ENCODE data around the gene CD4.

The CD4 gene

DNA sequence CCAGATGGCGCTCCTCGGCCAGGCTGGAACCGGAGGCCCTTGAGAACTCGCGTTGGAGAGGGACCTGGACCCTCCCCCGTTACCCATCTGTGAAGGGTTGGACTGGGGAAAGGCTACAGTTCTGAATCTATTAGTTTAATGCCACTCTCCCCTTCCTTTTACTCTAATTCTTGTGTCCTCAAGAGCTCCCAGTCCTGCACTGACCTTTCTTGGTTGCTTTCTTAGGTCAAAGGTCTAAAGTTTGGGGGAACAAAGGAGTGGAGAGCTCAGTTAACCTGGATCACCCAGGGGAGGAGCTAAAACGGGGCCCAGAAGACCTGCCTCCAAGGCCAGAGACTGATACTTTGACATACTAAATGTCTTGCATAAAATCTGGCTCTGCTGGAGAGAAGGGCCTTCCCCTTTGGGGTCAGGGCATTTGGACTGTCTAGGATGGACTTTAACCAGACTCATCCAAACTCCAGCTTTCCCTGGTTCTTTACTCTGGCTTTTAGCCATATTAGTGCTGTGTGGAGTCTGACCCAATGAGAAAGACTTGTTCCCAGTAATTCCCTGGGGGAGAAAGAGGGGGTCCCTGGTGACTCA, 35.5 kb upstream of the CD4 start:
- H3K36me3 ChIP-seq (ENCODE audit: control insufficient read depth, insufficient read depth, low read length): peaks cover 10% of the 10 kb centered on the region
- peak overlapping the region; percentile 100 for H3K9ac ChIP-seq (ENCODE audit: low read length)
- H3K27me3 ChIP-seq (ENCODE audit: control insufficient read depth, insufficient read depth, low read length): no peaks in the 10 kb centered on the region
- H3K4me1 ChIP-seq (ENCODE audit: control insufficient read depth, insufficient read depth, low read length): peaks cover 18% of the 10 kb centered on the region
- no peak overlapping the region for H3K4me3 ChIP-seq (ENCODE audit: low read length)
- no peaks in the 10 kb centered on the region for H3K9me3 ChIP-seq (ENCODE audit: control insufficient read depth, low read length)

DNA sequence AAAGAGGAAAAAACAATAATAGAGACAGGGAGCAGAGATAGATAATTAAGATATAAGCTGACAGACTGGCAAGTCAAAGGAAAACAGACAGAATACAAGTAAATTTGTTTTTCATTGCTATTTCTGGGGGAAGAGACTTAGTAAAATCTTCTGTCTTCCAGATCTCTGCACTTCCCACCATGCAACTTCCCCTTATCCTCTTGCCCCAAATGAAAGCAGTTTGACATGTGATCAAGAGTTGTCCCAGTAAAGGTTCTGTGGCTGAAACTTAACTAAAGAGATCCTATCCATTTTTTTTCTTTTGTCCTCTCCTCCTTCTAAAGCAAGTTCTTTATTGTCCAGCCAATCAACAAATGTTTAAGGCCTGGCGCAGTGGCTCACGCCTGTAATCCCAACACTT, 34.9 kb upstream of the CD4 start:
- H3K36me3 ChIP-seq (ENCODE audit: control insufficient read depth, insufficient read depth, low read length): peaks cover 10% of the 10 kb centered on the region
- H3K4me1 ChIP-seq (ENCODE audit: control insufficient read depth, insufficient read depth, low read length): peaks cover 18% of the 10 kb centered on the region
- H3K4me3 ChIP-seq (ENCODE audit: low read length): no peak overlapping the region
- H3K9me3 ChIP-seq (ENCODE audit: control insufficient read depth, low read length): no peaks in the 10 kb centered on the region
- H3K9ac ChIP-seq (ENCODE audit: low read length): no peak overlapping the region
- no peaks in the 10 kb centered on the region for H3K27me3 ChIP-seq (ENCODE audit: control insufficient read depth, insufficient read depth, low read length)

DNA sequence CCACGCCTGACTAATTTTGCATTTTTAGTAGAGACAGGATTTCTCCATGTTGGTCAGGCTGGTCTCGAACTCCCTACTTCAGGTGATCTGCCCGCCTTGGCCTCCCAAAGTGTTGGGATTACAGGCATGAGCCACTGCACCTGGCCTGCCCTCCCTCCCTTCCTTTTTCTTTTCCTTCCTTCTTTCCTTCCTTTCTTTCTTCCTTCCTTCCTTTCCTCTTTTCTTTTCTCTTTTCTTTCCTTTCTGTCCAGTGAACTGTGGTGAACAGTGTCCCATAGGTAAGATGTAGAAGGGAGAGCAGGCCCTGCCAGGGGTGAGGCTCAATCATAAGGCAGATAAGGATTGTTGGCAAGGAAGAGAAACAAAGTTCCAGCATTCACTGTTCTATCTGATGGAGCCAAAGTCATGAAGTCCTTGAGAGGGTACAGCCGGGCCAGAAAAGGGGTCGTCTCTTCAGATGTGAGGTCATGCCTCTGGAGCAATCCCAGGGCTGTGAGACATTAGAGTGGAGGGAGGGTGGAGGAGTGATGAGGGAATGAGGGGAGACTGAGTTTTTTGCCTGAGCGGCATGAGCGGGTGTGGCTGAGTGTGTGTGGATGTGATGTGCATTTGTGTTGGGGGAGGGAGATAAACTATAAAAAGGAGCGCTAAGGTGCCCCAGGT, 32.2 kb upstream of the CD4 start:
- Histone ChIP-seq H3K27me3 (ENCODE audit: control insufficient read depth, insufficient read depth, low read length) (no peaks in the 10 kb centered on the region), H3K4me1 (ENCODE audit: control insufficient read depth, insufficient read depth, low read length) (peaks cover 19% of the 10 kb centered on the region), H3K36me3 (ENCODE audit: control insufficient read depth, insufficient read depth, low read length) (no peaks in the 10 kb centered on the region), H3K9me3 (ENCODE audit: control insufficient read depth, low read length) (no peaks in the 10 kb centered on the region), H3K9ac (ENCODE audit: low read length) (no peak overlapping the region), H3K4me3 (ENCODE audit: low read length) (peak overlapping the region; percentile 16)

DNA sequence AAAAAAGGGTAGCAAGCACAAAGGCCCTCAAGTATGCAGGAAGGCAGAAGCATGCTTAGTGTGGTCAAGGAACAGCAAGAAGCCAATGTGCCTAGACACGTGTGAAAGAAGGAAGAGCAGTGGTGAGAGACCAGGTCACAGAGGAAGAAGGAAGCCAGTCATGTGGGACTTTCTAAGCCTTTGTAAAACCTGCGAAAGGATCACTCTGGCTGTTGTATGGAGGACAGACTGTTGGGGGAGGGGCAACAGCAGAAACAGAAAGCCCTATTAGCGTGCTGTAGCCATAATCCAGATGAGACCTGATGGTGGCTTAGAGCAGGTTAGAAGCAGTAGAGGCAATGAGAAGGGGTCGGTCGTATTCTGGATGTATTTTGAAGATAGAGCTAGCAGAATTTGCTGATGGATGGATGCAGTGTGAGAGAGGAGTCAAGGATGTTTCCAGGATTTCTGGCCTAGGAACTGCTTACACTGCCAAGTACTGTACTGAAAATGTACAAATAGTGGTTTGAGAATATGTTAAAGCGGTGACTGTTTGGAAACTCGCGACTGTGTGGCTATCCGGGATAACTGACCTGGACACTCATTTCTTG, 30.7 kb upstream of the CD4 start:
- H3K27me3 ChIP-seq (ENCODE audit: control insufficient read depth, insufficient read depth, low read length): no peaks in the 10 kb centered on the region
- no peak overlapping the region for H3K9ac ChIP-seq (ENCODE audit: low read length)
- H3K4me3 ChIP-seq (ENCODE audit: low read length): no peak overlapping the region
- no peaks in the 10 kb centered on the region for H3K9me3 ChIP-seq (ENCODE audit: control insufficient read depth, low read length)
- no peaks in the 10 kb centered on the region for H3K36me3 ChIP-seq (ENCODE audit: control insufficient read depth, insufficient read depth, low read length)
- peaks cover 19% of the 10 kb centered on the region for H3K4me1 ChIP-seq (ENCODE audit: control insufficient read depth, insufficient read depth, low read length)

DNA sequence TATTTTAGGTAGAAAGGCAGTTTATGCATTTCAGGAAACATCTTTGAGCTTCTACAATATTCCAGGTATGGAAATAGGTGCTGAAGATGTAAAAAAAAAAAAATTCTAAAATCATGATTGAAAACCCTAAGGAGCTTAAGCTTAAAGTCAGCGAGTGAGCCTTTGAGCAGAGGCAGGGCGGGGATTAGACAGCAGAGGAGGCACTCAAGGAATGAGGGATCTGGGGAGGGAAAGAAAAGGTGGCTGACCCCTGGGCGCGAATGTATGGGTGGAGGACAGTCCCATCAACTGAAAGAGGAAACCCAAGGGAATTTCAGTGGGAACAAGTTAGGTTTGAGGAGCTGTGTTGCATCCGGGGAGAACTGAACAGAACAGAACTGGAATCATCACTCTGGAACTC, 29.6 kb upstream of the CD4 start:
- Histone ChIP-seq H3K9ac (ENCODE audit: low read length) (no peak overlapping the region), H3K27me3 (ENCODE audit: control insufficient read depth, insufficient read depth, low read length) (no peaks in the 10 kb centered on the region), H3K4me1 (ENCODE audit: control insufficient read depth, insufficient read depth, low read length) (peaks cover 24% of the 10 kb centered on the region), H3K4me3 (ENCODE audit: low read length) (no peak overlapping the region), H3K36me3 (ENCODE audit: control insufficient read depth, insufficient read depth, low read length) (no peaks in the 10 kb centered on the region), H3K9me3 (ENCODE audit: control insufficient read depth, low read length) (no peaks in the 10 kb centered on the region)

DNA sequence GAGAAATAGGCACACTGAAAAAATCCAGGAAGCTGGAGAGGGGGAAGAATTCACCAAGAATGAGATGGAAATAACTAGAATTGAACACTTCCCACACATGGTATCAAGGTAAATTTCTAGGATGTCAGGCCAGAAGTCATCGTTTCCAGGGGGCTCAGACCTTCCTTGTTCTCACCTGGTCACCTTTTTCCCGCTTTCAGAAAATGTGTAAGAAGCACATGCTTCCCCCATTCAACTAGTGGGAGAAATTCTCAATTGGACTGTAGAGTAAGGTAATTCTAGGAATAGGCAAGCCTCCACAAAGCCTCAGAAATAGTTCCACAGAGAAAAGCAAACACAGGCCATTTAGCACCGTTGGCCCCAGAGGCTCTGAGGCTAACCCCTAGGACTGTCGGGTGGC, 25.9 kb upstream of the CD4 start:
- Histone ChIP-seq H3K4me3 (ENCODE audit: low read length) (no peak overlapping the region), H3K9me3 (ENCODE audit: control insufficient read depth, low read length) (no peaks in the 10 kb centered on the region), H3K4me1 (ENCODE audit: control insufficient read depth, insufficient read depth, low read length) (peaks cover 45% of the 10 kb centered on the region), H3K9ac (ENCODE audit: low read length) (peak overlapping the region; percentile 65), H3K36me3 (ENCODE audit: control insufficient read depth, insufficient read depth, low read length) (no peaks in the 10 kb centered on the region), H3K27me3 (ENCODE audit: control insufficient read depth, insufficient read depth, low read length) (no peaks in the 10 kb centered on the region)

DNA sequence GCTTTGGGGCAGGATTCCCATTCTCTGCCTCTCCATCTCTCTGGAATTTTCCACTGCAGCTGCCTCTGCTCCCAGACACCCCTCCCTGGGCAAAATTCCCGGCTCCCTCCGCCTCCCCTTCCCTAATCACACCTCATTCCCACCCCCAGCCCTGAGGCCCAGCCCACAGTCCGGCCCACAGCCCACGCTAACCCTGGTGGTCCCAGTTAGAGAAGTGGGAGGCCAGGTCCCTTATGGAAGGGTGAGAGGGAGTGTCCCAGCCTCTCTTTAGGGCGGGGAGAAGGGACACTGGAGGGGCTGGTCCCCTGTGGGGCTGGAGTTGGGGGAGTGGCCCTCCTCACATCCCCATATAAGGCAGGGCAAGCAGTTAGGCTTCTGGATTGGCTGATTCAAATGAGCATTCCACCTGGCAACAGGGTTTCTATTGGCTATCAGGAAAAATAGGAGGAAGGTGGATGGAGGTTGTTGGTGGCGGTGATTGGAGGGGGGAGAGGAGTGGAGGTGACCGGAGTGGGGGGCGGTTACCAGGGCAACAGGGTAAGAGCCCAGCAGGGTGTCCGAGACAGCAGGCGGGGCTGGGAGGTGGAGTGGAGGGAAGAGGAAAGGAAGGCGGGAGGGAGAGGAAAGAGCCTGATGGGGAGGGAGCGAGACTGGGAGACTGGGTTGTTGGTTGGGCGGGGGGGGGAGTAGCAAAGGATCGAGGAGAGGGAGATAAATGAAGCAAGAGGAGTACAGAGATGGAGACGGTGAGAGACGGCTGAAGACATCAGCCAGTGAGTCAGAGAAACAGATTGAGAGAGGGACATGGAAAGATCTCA, 25.1 kb upstream of the CD4 start:
- Histone ChIP-seq H3K27me3 (ENCODE audit: control insufficient read depth, insufficient read depth, low read length) (no peaks in the 10 kb centered on the region), H3K9ac (ENCODE audit: low read length) (peak overlapping the region; percentile 65), H3K36me3 (ENCODE audit: control insufficient read depth, insufficient read depth, low read length) (no peaks in the 10 kb centered on the region), H3K4me1 (ENCODE audit: control insufficient read depth, insufficient read depth, low read length) (peaks cover 54% of the 10 kb centered on the region), H3K9me3 (ENCODE audit: control insufficient read depth, low read length) (no peaks in the 10 kb centered on the region), H3K4me3 (ENCODE audit: low read length) (peak overlapping the region; percentile 25)

DNA sequence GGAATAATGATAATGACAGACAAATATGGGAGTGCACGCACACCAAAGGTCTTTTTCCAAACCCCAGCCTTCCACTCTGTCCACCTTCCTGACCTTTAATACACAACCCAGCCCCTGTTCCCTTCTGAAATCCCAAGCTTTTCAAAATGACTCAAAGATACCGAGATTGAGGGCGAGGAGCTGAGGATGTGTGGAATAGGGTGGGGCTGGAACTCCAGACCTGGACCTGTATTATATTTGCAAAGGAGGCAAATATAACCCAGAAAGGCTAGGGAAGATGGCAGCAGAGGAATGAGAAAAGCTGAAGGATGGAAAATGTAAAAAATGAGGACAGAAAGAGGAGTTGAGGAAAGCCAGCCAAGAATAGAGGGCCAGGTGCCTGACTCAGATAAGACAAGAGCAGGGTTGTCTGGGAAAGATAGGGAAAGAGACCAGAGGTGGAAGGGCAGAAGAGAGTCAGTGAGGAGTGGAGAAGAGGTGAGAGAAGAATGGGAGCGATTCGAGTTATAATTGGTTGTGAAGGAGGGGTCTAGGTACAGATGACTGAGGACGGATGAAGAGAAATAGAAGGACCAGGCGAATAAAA, 24.2 kb upstream of the CD4 start:
- Histone ChIP-seq H3K4me3 (ENCODE audit: low read length) (no peak overlapping the region), H3K9ac (ENCODE audit: low read length) (peak overlapping the region; percentile 47), H3K4me1 (ENCODE audit: control insufficient read depth, insufficient read depth, low read length) (peaks cover 58% of the 10 kb centered on the region), H3K36me3 (ENCODE audit: control insufficient read depth, insufficient read depth, low read length) (no peaks in the 10 kb centered on the region), H3K9me3 (ENCODE audit: control insufficient read depth, low read length) (no peaks in the 10 kb centered on the region), H3K27me3 (ENCODE audit: control insufficient read depth, insufficient read depth, low read length) (no peaks in the 10 kb centered on the region)

DNA sequence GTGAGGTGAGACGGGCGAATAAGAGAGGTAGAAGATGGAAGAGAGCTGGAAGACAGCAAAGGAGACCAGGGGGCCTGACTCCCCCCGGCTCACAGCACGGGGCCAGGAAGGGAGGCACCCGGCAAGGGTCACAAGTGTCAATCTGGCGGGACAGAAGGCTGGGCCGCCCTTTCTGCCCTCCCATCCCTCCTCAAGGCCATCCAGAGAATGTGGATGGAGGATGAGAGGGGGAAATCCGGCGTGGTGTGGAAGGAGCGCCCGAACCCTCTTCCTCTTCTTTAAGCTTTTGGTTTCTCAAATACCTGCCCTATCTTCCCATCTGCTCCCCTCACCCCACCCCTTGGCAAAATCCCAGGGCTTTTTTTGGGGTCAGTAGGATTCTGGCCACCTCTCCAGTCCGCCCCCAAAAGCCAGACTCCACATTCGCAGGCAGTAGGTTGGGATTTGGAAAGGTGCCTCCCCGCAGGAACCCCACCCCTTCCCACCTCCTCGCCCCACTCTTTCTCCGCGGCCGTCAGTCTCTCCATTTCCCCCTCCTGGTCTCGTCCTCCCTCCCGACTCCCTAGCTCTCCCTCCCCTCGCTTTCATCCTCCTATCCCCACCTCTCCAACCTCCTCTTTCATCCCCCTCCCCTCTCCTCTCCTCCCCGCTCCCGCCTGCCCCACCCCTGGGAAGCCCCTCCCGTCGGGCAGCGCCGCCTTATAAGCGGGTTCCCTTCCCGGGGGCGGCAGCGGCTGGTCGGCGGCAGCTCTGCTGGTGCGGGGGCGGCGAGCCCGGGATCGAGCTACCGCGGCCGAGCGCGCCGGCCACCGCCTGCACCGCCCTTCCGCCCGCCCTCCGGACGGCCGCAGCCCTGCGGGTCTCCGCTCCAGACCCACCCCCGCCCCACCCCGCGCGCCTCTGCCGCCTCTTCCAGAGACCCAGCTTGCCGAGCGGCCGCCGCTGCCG, 23.4 kb upstream of the CD4 start, which contains the start of gene PTMS:
PTMS (plus strand) TSS at position 730 of the 948 bp plus-strand sequence. CDS start 343 bp downstream, outside the sequence.
- H3K9ac ChIP-seq (ENCODE audit: low read length): peak within 1 kb of the TSS; percentile 73
- peaks cover 55% of the 10 kb centered on the region for H3K4me1 ChIP-seq (ENCODE audit: control insufficient read depth, insufficient read depth, low read length)
- H3K27me3 ChIP-seq (ENCODE audit: control insufficient read depth, insufficient read depth, low read length): no peaks in the 10 kb centered on the region
- no peaks in the 10 kb centered on the region for H3K9me3 ChIP-seq (ENCODE audit: control insufficient read depth, low read length)
- peak within 1 kb of the TSS; percentile 32 for H3K4me3 ChIP-seq (ENCODE audit: low read length)
- no peaks in the 10 kb centered on the region for H3K36me3 ChIP-seq (ENCODE audit: control insufficient read depth, insufficient read depth, low read length)

DNA sequence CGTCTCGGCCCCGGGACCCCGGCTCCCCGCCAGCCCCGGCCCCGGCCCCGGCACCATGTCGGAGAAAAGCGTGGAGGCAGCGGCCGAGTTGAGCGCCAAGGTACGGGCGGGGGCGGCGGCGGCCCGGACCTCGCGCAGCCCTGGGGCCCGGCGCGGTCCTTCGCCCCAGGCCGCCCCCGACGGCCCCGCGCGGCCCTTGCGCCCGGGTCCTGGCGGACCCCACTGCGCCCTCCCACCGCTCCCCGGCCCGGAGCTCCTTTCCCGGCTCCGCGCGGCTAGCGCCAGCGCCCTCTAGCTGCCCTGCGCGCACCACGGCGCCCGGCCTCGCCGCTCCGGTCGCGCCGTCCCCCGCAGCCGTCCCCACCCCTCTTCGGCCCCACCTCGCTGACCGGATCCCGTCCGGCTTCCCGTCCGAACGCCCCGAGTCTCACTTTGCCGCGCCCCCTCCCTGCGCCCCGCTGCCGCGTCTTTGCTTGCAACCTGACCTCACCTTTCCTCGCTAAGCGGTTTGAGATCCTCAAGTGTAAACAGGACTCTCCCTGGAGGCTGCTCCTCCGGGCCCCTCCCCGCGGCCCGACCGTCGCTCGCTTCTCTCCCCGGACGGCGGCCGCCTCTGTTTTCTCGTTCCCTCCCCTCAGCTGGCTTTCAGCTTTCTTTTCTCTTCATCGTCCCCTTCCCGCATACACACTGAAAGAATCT, 22.5 kb upstream of the CD4 start:
- peak overlapping the region; percentile 32 for H3K4me3 ChIP-seq (ENCODE audit: low read length)
- no peaks in the 10 kb centered on the region for H3K36me3 ChIP-seq (ENCODE audit: control insufficient read depth, insufficient read depth, low read length)
- H3K9me3 ChIP-seq (ENCODE audit: control insufficient read depth, low read length): no peaks in the 10 kb centered on the region
- no peaks in the 10 kb centered on the region for H3K27me3 ChIP-seq (ENCODE audit: control insufficient read depth, insufficient read depth, low read length)
- peak overlapping the region; percentile 73 for H3K9ac ChIP-seq (ENCODE audit: low read length)
- H3K4me1 ChIP-seq (ENCODE audit: control insufficient read depth, insufficient read depth, low read length): peaks cover 55% of the 10 kb centered on the region
